HS-27A (cell line): ENCODE measurements around the gene TBCCD1.
A peak's percentile ranks its signal among the peaks of the same experiment; 100 is the strongest.
"Not testable (repeated sequence)": the region's sequence is repeated elsewhere in the genome, so short reads cannot be mapped to it uniquely, and the experiment has no call there.

Experiments used
- DNase-seq: peaks from one replicate; pipeline ENCODE4 v3.0.0-alpha.2; 2012; ENCODE audit warnings: low read depth, missing footprints

TBCCD1 gene

DNA sequence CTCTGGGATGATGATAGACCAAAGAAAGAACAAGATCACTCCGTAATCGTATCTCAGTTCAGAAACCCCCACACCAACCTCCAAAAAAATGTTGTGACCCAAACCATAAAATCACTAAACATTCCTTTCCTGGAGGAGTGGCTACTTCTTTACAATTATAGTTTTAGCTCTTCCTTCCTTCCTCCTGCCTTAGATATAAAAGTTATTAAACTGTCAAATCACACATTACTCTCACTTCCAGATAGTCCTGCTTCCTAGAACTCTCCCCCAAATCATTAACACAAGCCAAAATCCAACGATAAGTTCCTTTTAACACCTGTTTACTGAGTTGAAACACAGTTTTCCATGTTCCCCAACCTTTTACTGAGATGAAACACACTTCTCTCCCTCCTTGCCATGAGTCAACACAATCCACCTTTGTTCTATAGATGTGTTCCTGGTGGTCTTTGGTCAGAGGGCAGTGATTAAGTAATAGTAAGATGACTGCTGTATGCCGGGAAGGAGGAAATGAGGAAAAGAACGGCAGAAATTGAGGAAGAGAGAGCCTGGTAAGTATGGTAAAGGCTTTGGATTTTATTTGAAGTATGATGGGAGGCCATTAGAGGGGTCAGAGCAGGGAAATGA lies 14.6 kb downstream of the TBCCD1 start:
- DNase-seq: no peak

- DNase-seq: no peak
Measured at GRCh38 chr3:186551387-186551786, 15.8 kb downstream of the TBCCD1 start.

GRCh38 chr3:186549497-186549896 lies 17.6 kb downstream of the TBCCD1 start:
- no peak for DNase-seq

GRCh38 chr3:186544281-186544680 lies 22.9 kb downstream of the TBCCD1 start, which contains the start of gene CRYGS:
Gene CRYGS (minus strand): TSS chr3:186544380. CDS start chr3:186544326, 54 bp downstream.
- no peak for DNase-seq

DNA sequence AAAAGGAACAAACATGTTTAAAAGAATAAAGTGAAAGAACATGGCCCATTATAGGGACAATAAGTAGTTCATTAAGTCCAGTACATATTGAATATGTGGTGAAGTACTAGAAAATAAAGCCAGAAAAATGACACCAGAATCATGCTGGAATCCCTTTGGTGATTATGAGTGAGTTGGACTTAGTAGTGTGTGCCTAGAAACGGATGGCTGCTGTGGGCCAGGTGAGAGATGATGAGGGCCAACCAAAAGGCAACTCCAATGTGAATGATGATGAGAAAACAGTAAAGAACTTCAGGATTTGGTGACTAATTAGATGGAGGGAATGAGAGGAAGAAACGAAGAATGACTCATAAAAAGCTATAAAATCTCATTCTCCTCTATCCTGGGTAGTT lies 26.3 kb downstream of the TBCCD1 start:
- no peak for DNase-seq

DNA sequence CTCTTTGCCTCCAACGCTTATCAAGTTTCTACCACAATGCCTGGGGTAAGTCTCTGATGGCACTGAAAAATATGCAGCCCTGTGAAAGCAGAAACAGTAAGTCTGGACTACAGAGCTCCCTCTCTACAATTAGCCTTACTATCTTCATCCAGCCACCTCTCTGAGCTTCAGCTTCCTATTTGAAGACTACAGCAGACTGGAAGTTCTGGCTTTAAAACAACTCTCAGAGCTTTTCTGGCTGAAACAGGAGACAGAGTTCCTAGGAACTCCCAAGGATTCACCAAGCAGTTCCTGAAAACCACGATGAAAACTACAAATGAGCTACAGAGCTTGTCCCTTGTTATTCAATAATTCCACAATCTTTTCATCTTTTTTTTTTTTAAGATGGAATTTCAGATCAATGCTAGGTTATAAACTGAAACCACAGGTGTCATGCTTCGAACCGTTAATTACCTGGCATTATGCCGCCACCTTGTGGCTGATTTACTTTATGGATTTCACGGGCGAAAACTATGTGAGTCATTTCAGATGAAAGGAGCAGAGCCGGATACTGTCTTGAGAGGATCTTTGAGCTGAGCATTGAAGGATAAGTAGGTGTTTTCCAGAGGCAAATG lies 26.8 kb downstream of the TBCCD1 start:
- DNase-seq: peak; percentile 47

DNA sequence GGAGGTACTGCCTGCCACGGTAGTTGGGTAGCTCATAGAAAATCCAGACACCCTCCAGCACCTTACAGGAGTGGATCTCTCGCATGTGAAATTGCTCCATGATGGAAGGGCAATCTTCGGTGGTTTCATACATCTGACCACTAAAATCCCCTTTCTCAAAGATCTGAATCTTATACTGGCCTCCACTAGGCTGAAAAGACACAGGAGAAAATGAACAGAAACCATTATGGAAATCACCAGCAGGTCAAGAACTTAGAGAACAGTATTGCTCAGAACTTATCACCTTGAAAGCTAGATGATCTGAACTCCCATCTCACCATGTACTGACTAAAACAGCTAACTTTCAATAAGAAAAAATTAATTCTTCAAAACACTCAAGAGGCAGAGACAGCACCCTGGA lies 28.4 kb downstream of the TBCCD1 start:
- no peak for DNase-seq

GRCh38 chr3:186536883-186537844 lies 30.0 kb downstream of the TBCCD1 start:
- no peak for DNase-seq

- no peak for DNase-seq
Measured at GRCh38 chr3:186534113-186534669, 32.9 kb downstream of the TBCCD1 start.

DNA sequence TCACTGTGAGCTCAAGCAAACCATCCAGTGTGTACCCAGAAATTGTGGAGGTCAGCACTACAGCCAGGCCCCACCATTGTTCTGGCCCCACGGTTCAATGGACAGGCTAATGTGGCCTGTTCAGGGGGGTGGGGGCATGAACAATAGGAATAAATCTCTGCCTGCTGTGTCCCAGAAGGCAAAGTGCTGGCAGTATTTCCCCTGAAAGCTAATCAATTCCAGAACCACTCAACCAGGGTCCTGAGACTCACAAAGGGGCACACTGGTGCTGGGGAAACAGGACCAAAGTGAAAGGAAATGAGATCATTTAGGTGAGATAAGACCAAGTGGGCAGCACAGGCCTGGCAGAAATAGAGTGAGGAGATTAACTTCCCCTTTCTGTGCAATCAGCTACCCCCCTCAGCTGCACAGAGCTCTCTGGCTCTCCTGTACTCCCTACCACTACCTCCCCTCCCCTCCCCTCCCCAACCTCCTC lies 34.5 kb downstream of the TBCCD1 start:
- DNase-seq: no peak

- DNase-seq: not testable (repeated sequence)
Measured at GRCh38 chr3:186531694-186532093, 35.4 kb downstream of the TBCCD1 start.

GRCh38 chr3:186530415-186530814 lies 36.7 kb downstream of the TBCCD1 start:
- no peak for DNase-seq

DNA sequence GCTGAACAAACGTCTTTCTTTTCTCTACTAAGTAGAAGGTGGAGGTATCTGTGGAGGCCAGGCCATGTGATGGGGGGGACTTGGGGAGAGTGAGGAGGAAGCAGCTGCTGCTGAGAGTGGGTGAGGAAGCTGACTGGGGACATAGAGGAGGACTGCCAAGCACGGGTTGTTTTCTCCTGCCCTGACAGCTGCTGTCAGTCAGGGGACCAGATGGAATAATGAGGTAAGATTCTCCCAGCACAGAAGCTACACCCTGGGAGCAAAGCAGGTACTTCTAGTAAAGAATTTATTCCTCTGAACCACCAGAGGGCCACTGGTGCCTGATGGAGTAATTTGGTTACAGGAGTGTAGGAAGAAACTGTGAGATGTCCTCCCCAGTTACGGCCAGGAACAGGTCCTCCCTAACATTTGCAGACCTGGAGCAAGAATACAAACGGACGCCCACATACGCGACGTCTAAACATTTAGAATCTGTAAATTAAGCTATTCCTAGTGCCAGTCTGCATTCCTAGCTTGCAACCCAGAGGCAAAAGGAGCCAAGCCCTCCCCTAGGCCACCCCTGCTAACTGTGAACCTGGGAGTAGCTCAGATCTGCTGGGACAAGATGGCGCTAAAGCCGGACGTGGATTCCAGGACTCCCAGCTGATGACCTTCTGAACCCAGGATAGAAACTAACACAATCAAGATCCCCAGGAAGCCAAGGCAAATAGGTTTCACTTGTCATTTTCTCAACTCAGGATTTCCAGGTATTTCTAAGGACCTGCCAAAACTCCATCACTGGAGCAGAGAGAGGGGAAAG lies 37.7 kb downstream of the TBCCD1 start:
- no peak for DNase-seq

- no peak for DNase-seq
Measured at GRCh38 chr3:186526256-186526606, 40.9 kb downstream of the TBCCD1 start.

GRCh38 chr3:186525369-186526255 lies 41.5 kb downstream of the TBCCD1 start:
- no peak for DNase-seq

- no peak for DNase-seq
Measured at GRCh38 chr3:186524616-186525015, 42.5 kb downstream of the TBCCD1 start.

- no peak for DNase-seq
Measured at GRCh38 chr3:186523434-186523833, 43.7 kb downstream of the TBCCD1 start.

GRCh38 chr3:186523022-186523421 lies 44.1 kb downstream of the TBCCD1 start:
- no peak for DNase-seq

DNA sequence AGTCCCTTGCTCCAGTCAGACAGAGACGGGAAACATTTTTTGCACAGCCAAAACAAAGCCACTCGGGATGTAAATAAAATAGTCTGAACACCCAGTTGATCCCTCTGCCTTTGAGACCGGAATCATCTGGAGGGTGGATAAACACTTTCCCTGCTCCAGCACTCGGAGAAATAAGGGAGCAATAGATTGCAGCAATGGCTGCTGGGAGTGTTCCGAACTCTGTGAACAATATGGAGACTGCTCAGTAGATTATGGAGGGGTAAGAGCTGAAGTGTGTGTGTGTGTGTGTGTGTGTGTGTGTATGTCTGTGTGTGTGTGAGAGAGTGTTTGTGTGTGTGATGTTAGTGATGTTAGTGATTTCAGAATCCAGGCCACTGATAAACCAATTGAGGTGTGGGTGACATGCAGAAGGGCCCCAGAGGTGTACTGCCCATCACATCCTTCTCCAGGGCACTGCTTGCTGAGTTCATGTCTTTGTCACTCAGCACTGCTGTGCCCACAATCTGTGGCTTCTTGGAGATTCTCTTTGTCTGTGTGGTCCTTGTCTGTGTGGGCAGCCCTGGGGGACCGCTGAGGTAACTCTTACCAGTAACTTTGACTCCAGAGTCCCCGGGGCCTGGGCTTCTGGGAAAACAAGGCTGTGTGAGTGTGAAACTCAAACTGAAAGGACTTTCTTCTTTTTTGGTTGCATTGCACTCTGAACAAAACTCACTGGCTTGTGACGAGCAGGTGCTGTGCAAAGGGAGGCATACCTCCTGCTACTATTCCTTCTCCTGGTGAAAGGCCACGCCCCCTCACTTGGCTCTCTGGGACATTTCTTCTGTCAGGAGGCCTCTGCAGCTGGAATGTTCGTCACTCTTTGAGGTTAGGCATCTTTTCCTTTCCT lies 45.9 kb downstream of the TBCCD1 start:
- no peak for DNase-seq

GRCh38 chr3:186520431-186520830 lies 46.7 kb downstream of the TBCCD1 start:
- DNase-seq: no peak
